SK-MEL-5 (cell line): ENCODE data around the gene CATSPER3. TPM values are rescaled to one million over a fixed set of nuclear protein-coding genes. Genes with fewer than 3 reads are reported as not detected.

Experiments
- DNase-seq: peaks from one replicate; pipeline ENCODE4 v3.0.0-alpha.2; 2016; ENCODE audit warnings: low read depth, low spot score
- in situ Hi-C: cut with HindIII; loops from 2 replicates; pipeline ENCODE4 v1.10.0; 2016; ENCODE audit warnings: low sequenced_read_pairs, high pct_unique_total_duplicates, low pct_unique_long_range_greater_than_20kb
- polyA plus RNA-seq, 2 experiments: library from polyadenylated mRNA; depleted of rRNA; stranded (reverse); fragments of >200 nt; gene quantifications; 2 replicates each; pipeline ENCODE4 v1.2.3, GENCODE V29; 2015
- total RNA-seq: library from RNA; depleted of rRNA; stranded (reverse); fragments of >200 nt; shearing (Covaris generic); gene quantifications from 2 replicates; pipeline ENCODE4 v1.2.3, GENCODE V29; 2014; rRNA removed

The CATSPER3 gene
- total RNA-seq = not detected in 2 replicates
- 0.09 TPM in 1 of 2 replicates, not detected in the other for polyA plus RNA-seq (2015; cell fraction: cytosol; rRNA removed)
- polyA plus RNA-seq (2015; cell fraction: nucleus; rRNA removed) = 2.1 TPM in 1 of 2 replicates, not detected in the other

DNA sequence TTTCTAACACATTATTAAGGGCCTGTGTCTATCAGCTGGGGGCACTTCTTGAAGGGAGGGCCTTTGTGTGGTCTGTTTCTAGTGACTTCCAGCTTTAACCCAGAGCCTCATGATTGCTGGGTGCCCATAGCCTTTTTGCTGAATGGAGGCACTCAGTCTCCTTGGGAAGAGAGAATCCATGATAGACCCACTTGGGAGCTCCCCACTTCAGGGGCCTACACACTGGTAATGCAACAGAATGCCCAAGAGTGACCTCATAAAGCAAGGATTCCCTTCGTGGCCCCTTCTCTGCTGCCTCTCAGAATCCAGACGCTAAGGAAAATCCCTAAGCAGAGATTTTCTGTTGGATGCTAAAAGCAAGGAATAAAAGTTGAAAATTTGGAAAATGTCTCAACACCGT lies at the start of gene CATSPER3:
Gene CATSPER3 (plus strand): TSS at position 301 of the 400 bp plus-strand sequence. CDS start 85 bp downstream, at position 386.
- no peak for DNase-seq
- in situ Hi-C loops = no loop called here

DNA sequence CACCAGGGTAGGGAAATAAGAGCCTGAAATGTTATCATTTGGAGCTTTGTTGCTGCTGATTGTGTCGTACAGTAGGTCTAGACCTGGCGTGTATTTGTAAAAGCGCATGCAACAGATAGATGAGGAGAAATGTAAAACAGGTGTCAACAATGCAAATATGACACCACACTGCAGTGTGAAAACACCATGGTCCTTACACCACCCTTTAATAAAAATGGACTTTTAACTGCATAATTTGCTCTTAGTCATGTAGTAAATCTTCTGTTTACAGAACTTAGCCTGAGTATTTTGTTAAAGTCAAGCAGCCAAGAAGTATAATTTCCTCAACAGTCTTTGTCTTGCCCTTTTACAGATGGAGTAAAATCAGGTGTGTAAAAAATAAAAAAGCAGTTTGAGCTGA lies 48.8 kb upstream of the CATSPER3 start:
- in situ Hi-C loops = no loop called here

DNA sequence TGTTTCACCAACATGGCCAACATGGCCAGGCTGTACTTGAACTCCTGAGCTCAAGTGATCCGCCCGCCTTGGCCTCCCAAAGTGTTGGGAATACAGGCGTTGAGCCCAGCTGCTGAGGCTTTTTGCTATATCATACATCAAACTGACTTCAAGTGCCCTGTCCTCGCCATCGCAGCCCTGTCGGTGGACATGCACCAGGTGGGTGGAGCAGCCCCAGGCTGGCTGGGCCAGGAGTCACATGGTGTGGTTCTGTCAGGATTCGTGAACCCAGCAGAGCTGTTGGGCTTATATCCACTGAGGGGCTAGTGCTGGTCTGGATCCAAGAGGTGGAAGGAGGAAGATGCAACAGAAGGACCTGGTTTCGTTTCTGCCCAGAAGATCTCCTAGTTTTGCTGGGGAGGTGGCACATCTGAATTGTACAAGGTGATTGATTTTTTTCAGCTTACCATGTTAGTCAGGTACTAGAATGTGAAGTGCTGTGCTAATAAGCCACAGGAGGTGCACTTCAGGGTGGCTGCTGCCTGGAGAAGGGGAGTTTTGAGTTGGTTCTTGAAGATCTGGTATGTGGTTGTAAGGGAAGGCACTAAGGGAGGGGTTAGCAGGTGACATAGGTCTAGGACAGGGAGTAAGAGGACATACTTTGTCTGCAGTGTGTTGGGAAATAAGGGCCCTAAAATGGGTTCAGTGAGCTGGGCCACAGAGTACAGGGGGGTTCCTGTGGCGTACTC lies 46.7 kb upstream of the CATSPER3 start:
- DNase-seq = no peak
- in situ Hi-C loops = no loop called here

More for the DNA sequence above, 48.8 kb upstream of the CATSPER3 start:
- DNase-seq = no peak

DNA sequence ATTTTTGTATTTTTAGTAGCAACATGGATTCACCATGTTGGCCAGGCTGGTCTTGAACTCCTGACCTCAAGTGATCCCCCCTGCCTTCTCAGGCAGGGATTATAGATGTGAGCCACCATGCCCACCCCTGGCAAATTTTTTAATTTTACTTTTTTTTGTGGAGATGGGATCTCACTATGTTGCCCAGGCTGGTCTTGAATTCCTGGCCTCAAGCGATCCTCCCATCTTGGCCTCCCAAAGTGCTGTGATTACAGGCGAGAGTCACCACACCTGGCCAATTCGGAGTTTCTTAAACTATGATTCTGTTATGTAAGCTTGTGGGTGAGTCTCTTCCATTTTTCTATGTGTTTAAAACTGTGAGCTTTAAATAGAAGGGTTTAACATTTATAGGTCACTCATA lies 35.2 kb upstream of the CATSPER3 start:
- DNase-seq = no peak
- in situ Hi-C loops = no loop called here

DNA sequence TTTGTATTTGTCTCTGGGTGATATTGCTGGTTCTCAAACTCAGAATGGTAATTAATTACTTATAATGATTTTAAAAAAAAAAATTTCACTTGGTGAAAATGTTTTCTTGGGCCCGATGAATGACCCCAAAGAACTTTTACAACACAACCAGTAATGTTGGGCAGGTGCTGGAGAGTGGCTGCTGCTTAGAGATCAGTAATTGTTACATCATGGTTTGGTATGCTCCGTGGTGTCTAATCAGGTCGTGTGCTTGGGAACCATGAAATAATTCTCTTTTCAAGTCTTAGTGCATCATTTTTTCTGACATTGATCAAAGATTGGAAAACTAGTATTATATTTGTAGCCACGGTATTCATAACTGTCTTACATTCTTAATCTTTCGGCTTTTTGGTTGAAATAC lies 33.5 kb upstream of the CATSPER3 start:
- DNase-seq = no peak
- in situ Hi-C loops = no loop called here

DNA sequence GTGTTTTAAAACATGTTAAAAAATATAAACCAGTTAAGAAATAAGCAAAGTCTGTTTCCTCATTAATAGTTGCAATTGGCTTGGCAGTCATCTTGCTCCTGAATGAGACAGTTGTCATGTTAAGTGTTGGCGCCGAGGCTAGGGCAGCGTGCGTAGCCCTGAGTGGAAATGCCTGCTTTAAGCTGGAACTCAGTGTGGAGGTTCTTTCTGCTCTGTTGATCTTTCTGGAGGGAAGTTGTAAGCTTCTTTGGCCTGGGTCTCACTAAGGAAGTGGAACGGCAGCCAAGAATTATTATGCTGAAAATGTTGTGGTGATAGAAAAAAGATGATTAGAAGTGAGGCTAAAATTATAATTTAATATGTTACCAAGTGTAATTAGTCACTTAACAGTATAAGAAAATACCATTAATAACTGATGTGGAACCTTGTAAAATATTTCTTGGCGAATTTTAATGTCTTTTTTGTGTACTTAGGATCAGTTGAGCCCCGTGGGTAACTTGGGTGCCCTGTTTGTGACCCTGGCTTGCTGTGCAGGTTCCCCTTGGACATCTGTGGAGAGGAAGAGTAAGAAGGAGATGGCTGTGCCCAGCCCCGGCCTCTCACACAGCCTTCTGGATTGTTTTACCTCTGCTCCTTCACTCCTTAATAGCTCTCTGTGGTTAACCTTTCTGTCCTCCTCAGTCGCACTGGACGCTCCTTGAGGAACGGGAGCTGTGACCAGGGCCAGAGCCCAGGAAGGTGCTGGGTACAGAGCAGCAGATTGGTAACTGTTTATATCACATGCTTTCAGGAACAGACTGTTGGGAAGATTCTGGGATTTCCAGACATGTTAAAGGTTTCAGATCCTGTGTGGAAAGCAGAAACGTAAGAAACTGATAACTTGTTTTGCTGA lies 31.8 kb upstream of the CATSPER3 start:
- in situ Hi-C loops = no loop called here
- DNase-seq = no peak

DNA sequence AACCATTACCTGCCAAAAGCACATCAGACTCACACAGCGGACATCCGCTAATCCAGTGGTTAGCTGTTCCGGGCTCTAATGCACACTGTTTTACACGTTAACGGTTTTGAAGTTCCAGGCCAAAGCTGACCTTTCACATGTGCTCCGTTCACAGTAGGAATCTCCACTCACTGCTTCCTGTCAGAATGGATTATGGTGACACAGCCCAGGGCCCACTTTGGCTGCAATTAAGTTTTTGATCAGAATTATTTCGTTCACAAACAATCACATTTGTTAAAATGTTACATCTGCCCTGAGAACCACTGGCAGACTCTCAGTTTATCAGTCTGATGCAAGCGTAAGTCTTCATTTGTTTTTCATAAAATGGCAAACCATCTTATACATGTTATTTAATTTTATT lies 30.2 kb upstream of the CATSPER3 start:
- in situ Hi-C loops = no loop called here

DNA sequence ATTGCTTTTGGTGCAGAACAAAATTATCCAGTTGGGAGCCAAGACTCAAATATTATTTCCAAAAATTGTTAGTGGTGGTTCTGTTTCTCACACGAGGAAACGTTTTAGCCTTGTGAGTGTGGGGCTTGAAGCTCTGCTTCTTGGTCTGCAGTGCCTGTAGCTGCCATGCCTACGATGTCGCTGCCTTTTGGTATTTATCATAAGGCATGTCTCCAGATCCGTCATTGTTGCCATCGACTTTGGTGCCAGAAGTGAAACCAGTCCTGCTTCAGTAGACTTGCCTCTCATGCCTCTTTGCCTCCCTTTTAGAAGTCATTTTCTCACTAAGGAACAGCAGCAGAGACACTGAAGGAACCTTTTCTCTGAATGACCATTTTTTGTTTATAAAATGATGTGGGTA lies 29.7 kb upstream of the CATSPER3 start:
- DNase-seq = no peak
- in situ Hi-C loops = no loop called here

More for the DNA sequence above, 30.2 kb upstream of the CATSPER3 start:
- no peak for DNase-seq

DNA sequence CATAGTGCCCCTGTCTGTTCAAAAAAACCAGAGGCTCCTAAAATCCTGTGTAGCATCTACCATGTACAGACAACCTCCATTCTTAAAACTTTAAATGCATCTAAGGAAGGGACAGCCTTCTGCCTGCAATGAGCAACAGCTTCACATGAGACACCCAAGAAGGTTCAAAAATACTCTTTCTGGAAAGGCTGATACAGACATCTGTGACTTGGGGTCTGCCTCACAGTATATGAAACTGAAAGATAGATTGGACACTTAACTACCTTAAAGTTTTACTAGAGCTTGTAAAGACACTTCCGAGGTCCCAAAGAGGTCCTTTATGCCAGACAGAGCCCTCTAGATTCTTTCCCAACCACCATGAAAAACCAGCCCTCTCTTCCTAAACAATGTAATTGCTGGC lies 28.2 kb upstream of the CATSPER3 start:
- no peak for DNase-seq
- in situ Hi-C loops = no loop called here

DNA sequence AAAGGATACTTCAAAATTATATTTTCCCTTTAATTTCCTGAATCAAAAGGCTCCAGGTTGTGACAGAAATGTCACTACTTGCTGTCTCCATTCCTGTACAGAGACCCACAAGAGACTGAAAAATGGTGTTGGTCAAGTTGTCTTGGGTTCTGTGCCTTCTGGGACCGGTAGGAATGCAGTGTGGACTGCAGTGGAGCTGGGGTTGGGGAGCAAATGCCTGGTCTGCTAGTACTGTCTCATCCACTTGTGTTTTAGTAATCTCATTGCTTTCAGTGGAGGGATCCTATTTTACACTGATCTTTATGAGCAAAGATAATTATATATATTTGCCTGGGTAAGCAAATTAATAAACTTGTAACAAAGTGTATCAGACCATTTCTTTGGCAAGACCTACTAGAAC lies 24.2 kb upstream of the CATSPER3 start:
- no peak for DNase-seq
- in situ Hi-C loops = no loop called here

DNA sequence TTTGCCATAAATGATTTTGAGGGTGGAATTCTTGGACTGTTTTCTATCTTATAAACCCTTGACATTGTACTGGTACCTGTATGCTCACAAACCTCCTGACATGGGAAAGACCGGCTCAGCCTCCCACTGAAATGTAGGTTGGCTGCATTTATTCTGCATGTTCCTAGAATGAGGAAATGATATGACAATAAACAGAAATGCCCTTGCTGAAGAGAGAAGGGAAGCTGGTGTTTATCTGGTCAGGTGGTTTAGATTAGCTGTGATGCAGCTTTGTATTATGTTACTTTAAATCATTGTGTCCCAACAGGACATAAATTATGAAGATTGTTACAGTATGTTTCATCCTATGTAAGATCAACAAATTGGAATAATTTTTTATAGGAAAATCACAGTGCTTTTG lies 23.1 kb upstream of the CATSPER3 start:
- no peak for DNase-seq

DNA sequence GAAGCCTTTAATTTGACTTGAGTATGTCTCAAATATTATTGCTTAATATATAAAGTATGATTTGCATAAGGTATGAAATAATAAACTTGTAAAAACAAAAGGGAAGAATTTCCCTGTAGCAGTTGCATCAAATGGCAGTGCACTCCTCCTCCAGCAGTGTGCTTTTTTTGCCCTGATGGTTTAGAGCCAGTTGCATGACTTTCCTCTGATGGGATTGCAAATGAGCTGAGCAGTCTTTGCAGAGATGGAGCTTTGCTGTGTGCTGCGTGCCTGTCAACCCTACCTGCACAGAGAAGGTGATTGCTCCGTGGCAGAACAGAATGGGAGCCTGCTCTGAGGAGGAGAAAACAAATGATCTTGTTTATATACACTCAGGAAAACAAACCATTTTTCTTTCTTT lies 22.7 kb upstream of the CATSPER3 start:
- no peak for DNase-seq
- in situ Hi-C loops = no loop called here

More for the DNA sequence above, 23.1 kb upstream of the CATSPER3 start:
- in situ Hi-C loops = no loop called here

DNA sequence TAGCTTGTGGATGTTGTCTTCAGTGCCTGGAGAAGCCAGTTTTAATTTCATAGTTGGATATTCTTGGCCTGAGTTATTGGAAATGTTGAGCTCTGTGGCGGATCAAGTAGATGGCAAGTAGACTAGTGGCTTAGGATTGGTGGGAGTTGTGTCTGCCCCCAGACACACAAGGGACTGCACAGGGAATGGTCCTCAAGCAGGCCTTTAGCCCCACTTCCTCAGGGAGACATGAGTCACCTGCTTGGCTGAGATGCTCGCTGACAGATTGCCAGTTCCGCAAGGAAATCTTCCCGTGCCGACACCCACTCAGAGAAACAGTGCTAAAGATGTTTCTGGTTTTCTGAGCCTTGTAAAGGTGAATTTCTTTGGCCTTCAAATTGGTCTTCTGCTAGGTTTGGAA lies 18.8 kb upstream of the CATSPER3 start:
- DNase-seq = no peak
- in situ Hi-C loops = no loop called here

DNA sequence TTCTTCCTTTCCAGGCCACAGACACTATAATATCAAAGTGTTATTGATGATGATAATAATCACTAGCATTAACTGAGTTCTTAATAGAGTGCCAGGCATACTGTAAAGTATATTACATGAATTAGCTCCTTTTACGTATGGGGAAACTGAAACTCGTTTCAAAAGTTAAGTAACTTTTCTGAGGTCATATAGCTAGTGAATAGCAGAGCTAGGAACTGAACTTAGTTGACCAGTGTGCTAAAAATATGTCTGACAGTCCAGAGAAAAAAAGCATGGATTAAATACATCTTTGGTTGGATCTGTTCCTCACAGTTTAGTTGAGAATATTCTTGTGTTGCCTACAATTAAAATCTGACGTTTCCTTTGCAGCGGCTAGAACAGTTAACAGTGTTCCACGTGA lies 18.4 kb upstream of the CATSPER3 start:
- in situ Hi-C loops = no loop called here
- DNase-seq = no peak

DNA sequence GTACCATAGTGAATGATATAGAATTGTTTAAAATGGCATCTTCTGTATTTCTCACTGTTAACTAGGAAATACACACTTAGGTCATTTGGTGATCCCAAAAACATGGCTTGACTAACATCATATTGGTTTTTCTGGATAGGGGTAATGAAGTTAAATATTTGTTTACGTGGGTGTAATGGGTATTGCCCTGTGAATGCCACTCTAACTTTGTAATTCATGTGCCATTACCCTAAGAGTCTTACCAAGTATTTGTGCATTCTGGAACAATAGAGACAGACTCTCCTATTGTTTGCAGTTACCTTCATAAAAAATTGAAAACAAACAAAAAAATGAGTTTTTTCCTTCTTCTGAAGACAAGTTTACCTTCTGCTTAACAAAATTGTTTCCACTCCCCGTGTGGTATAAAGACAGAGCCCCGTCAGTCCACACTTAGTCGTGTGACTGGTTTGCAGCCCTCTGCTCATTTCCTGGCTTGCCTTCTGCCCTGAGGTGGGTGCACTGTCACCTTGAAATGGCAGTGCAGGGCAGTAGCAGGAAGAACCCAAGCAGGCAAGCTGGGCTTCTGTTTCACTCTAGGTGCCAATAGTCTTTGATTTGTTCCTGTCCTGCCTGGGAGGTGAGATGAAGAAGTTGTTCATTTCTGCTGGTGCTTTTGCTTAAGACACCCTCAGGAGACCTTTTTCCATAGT lies 9.6 kb upstream of the CATSPER3 start:
- in situ Hi-C loops = no loop called here
- DNase-seq = no peak

DNA sequence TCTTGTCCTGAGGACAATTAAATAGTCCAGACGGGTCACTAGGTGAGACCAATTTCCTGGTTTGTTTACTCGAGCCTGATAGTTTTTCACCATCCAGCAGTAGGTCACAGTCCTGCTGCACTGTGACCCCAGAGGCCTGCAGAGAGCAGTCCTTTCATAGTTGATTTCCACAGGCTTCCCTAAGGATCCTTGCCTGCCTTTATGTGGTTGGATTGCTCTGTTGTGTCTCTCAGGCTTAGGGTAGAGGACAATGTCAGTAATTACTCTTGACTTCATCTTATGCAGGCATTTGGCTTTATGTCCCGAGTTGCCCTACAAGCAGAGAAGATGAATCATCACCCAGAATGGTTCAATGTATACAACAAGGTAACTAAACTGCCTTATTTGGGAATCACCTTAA lies 9.0 kb upstream of the CATSPER3 start:
- no peak for DNase-seq
- in situ Hi-C loops = no loop called here

DNA sequence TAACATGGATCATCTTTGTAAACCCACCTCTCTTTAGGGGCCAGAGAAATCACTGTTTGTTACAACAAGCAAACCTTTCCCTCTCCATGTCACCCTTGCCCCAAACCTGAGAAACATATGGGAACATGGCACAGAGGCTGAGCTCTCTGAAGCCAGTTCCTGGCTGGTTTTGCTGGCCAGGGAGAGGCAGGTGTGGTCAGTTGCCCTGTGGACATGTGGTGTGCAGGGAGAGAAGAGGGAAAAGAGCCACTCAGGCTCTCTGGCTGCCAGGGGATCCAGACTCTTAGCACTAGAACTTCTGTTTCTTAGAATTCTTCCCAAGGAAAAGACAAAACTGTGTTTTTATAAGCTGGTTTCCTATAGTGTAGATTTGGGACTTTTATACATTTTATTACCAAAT lies 4.6 kb upstream of the CATSPER3 start:
- DNase-seq = no peak
- in situ Hi-C loops = no loop called here
